ENCODE results near the gene DCAF16. TPM values are rescaled to one million over a fixed set of nuclear protein-coding genes. Genes with fewer than 3 reads are reported as not detected.

DCAF16 gene
- total and polyA plus RNA-seq, 10 of the 15 experiments (the other 5 are each of a cell fraction or from before 2014, with no cell fraction given), result 5.8 to 48.6 (median 26.0) TPM

DNA sequence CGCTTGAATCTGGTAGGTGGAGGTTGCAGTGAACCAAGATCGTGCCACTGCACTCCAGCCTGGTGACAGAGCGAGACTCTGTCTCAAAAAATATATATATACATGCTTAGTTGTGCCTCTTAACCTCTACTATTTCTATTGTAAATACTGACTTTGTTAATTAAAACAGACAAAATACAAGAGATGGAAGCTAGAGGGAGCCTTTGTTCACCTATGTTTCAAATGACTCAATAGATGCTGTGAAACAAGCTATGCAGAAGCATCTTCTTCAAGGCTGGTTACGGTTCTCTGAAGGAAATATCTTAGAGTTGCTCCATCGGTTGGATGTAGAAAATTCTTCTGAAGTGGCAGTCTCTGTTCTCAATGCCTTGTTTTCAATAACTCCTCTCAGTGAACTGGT, 6.5 kb upstream of the DCAF16 start:
- H3K36me3 ChIP-seq (ENCODE audit: control insufficient read depth in 2 of 2, insufficient read depth in 2 of 2, low read length in 1 of 2), result peaks cover 0 to 20% of the 10 kb centered on the region in 2 experiments; a peak in 1 of 4 replicates
- no peak overlapping the region for H3K9ac ChIP-seq (ENCODE audit: control insufficient read depth, insufficient read depth, low read length)
- intact Hi-C loops (cut with micrococcal nuclease; ENCODE audit: unreplicated experiment), result loop anchor here (1.0 to 10.0 kb wide), 3 partner anchors 388 to 776 kb away; no protein-coding TSS in a partner anchor
- no peaks in the 10 kb centered on the region for H4K20me1 ChIP-seq (ENCODE audit: control insufficient read depth, insufficient read depth)
- ChIA-PET SMC1A (ENCODE audit: uncharacterized antibody, unreplicated experiment) (interaction anchor here (0.6 to 5.1 kb wide), 24 partner anchors 9 to 777 kb away, joined by 3 to 46 read pairs (median 4); partner anchors contain the start of gene LCORL), RAD21 (ENCODE audit: unreplicated experiment) (interaction anchor here (0.6 to 2.4 kb wide), 23 partner anchors 9 to 777 kb away, joined by 3 to 23 read pairs (median 4); no protein-coding TSS in a partner anchor), POLR2A (interaction anchor here (1.0 kb wide), 1 partner anchor 9 kb away, joined by 5 read pairs; no protein-coding TSS in a partner anchor), CTCF (interaction anchor here (0.7 to 4.5 kb wide), 54 partner anchors 9 to 778 kb away, joined by 3 to 78 read pairs (median 4); partner anchors contain the start of gene LCORL)
- no peaks in the 10 kb centered on the region; a peak in 1 of 4 replicates for H3K27me3 ChIP-seq (replicated peaks in 1 of 2; ENCODE audit: control insufficient read depth in 2 of 2, insufficient read depth in 2 of 2, low read length in 1 of 2)
- in situ Hi-C loops (cut with MboI), result loop anchor here (5.0 to 10.0 kb wide), 3 partner anchors 208 to 775 kb away; partner anchors contain the start of gene LCORL
- DNase-seq (ENCODE audit: low read depth, low spot score) (peak; percentile 41), ATAC-seq (peak; percentile 83), FAIRE-seq (peak; percentile 82)
- H3K4me3 ChIP-seq, result no peak overlapping the region
- 39% methylated on average over 5 of the region's 5 CpGs for WGBS (ENCODE audit: insufficient coverage, insufficient replicate concordance, low lambda C conversion rate, missing lambda C conversion rate)
- peak overlapping the region; percentile 74 for H2AFZ ChIP-seq (ENCODE audit: control insufficient read depth, low read depth, low read length)
- H3K79me2 ChIP-seq (ENCODE audit: control insufficient read depth, insufficient read depth, low read length), result peaks cover 60% of the 10 kb centered on the region
- H3K4me1 ChIP-seq (ENCODE audit: control insufficient read depth, insufficient read depth, low read length), result no peaks in the 10 kb centered on the region
- no peak overlapping the region for H3K27ac ChIP-seq (ENCODE audit: control insufficient read depth, insufficient read depth)
- H3K9me3 ChIP-seq (replicated peaks; ENCODE audit: control insufficient read depth, insufficient read depth, low read length), result no peaks in the 10 kb centered on the region
- peak overlapping the region; percentile 55 for H3K4me2 ChIP-seq (ENCODE audit: control insufficient read depth, insufficient read depth)
- no TSS peak for BruUV-seq (replicated peaks)
- no peak for TF ChIP-seq RBBP5 (conservative IDR thresholded peaks at IDR 0.05)
- TF ChIP-seq, protein P1, sequence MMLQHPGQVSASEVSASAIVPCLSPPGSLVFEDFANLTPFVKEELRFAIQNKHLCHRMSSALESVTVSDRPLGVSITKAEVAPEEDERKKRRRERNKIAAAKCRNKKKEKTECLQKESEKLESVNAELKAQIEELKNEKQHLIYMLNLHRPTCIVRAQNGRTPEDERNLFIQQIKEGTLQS (IDR thresholded peaks at IDR 0.05; ENCODE audit: borderline replicate concordance, extremely low read depth, low read depth, low read length), result no peak
- TF ChIP-seq IKZF1 (conservative IDR thresholded peaks at IDR 0.05), result no peak
- TF ChIP-seq SMARCA5 (IDR thresholded peaks at IDR 0.05), result peak; percentile 58; the same call in 1 of the 2 replicates
- TF ChIP-seq LARP7 (IDR thresholded peaks at IDR 0.05), result no peak
- TF ChIP-seq SMC3 (IDR thresholded peaks at IDR 0.05; ENCODE audit: borderline replicate concordance, low read length), result peak; percentile 46; the same call in 1 of the 2 replicates
- no peak for TF ChIP-seq RFX5 (IDR thresholded peaks at IDR 0.05; ENCODE audit: low read depth, low read length)
- 0 out of 2 replicates have a peak, but pooled peaks have one; percentile 13 for TF ChIP-seq MEF2A (IDR thresholded peaks at IDR 0.05; ENCODE audit: insufficient read depth, low read depth, low read length)
- no peak for TF ChIP-seq ZBED1 (IDR thresholded peaks at IDR 0.05; ENCODE audit: borderline replicate concordance)
- TF ChIP-seq, protein P2, sequence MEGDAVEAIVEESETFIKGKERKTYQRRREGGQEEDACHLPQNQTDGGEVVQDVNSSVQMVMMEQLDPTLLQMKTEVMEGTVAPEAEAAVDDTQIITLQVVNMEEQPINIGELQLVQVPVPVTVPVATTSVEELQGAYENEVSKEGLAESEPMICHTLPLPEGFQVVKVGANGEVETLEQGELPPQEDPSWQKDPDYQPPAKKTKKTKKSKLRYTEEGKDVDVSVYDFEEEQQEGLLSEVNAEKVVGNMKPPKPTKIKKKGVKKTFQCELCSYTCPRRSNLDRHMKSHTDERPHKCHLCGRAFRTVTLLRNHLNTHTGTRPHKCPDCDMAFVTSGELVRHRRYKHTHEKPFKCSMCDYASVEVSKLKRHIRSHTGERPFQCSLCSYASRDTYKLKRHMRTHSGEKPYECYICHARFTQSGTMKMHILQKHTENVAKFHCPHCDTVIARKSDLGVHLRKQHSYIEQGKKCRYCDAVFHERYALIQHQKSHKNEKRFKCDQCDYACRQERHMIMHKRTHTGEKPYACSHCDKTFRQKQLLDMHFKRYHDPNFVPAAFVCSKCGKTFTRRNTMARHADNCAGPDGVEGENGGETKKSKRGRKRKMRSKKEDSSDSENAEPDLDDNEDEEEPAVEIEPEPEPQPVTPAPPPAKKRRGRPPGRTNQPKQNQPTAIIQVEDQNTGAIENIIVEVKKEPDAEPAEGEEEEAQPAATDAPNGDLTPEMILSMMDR (IDR thresholded peaks at IDR 0.05 in 2 of 3, conservative IDR thresholded peaks at IDR 0.05 in 1 of 3; ENCODE audit: control insufficient read depth in 2 of 3, extremely low read depth in 1 of 3, insufficient read depth in 1 of 3, low read depth in 3 of 3, low read length in 3 of 3), result peak; percentile 37 to 63 (median 61); a peak in 5 of 6 replicates
- peak; percentile 82 for TF ChIP-seq RAD21 (IDR thresholded peaks at IDR 0.05; ENCODE audit: insufficient read depth, low read depth, low read length)
- TF ChIP-seq NBN (IDR thresholded peaks at IDR 0.05), result no peak
- no peak for TF ChIP-seq STAT3 (IDR thresholded peaks at IDR 0.05; ENCODE audit: low read depth, low read length)
- no peak for TF ChIP-seq MEF2B (IDR thresholded peaks at IDR 0.05; ENCODE audit: partially characterized antibody, poor library complexity, severe bottlenecking)
- TF ChIP-seq ETV6 (conservative IDR thresholded peaks at IDR 0.05 in 1 of 2, IDR thresholded peaks at IDR 0.05 in 1 of 2; ENCODE audit: borderline replicate concordance in 1 of 2, low read depth in 1 of 2), result no peak
- TF ChIP-seq MYC (IDR thresholded peaks at IDR 0.05; ENCODE audit: insufficient read depth, insufficient read length, insufficient replicate concordance, low read length, severe bottlenecking), result no peak

Measured in GM12878 (cell line).